HCT116 (cell line): ENCODE measurements around the gene PCDHGB2. TPM values are rescaled to one million over a fixed set of nuclear protein-coding genes. Genes with fewer than 3 reads are reported as not detected.
"Not testable (repeated sequence)": the region's sequence is repeated elsewhere in the genome, so short reads cannot be mapped to it uniquely, and the experiment has no call there.

Source experiments
- ATAC-seq: fragments of 200-7000 bp; cut with Tn5 transposase; 2 replicates; pipeline ENCODE4 v1.9.1; 2020; ENCODE audit warnings: mild to moderate bottlenecking, moderate library complexity
- BruUV-seq: library from RNA; stranded (reverse); fragments of 400-500 nt; replicated peaks from 2 replicates; lab custom pipeline; 2021; lab: Mats Ljungman, UMichigan
- CTCF ChIA-PET: fragments of 300-600 bp; sonication (Branson Sonifier 250); formaldehyde crosslinking; loops from one replicate; lab custom pipeline; 2021; ENCODE audit warnings: antibody characterized with exemption; lab: Charles Lee
- POLR2A ChIA-PET: fragments of 300-600, 350-600 bp; sonication (Branson Sonifier 250); formaldehyde crosslinking; loops from one replicate; lab custom pipeline; 2021; ENCODE audit warnings: antibody characterized with exemption; lab: Charles Lee
- RAD21 ChIA-PET, 2 experiments: fragments of 300-600 bp; sonication (Branson Sonifier 250); formaldehyde crosslinking; loops; one replicate each; lab custom pipeline; 2023; ENCODE audit warnings: low total read pairs in 2 of 2; ENCODE audit not compliant: uncharacterized antibody in 2 of 2, unreplicated experiment in 2 of 2, low non-redundant PET in 1 of 2; lab: Charles Lee
- DNase-seq: peaks from one replicate; pipeline ENCODE4 v3.0.0-alpha.2; 2010; ENCODE audit warnings: low read depth, low spot score
- H2AFZ ChIP-seq: fragments of 200-600 bp; shearing (Covaris generic), sonication (generic); 2 replicates; pipeline ENCODE4 v1.6.1; 2017; ENCODE audit warnings: low read depth, mixed run types, mixed read lengths, antibody characterized with exemption, low read length; ENCODE audit not compliant: poor library complexity, severe bottlenecking
- H3K27ac ChIP-seq: 2 replicates; pipeline ENCODE4 v1.5.1; 2012; ENCODE audit warnings: low read depth, low read length
- H3K27me3 ChIP-seq: fragments of 200-600 bp; sonication (generic); 2 replicates; pipeline ENCODE4 v1.6.1; 2016; ENCODE audit warnings: mixed run types, low read length, mixed read lengths; ENCODE audit not compliant: insufficient read depth
- H3K36me3 ChIP-seq, 2 experiments: fragments of 200-500 bp in 1 of 2; fragments of 200-600 bp in 1 of 2; sonication (Bioruptor generic) in 1 of 2; sonication (generic) in 1 of 2; 2 replicates each; pipeline versions ENCODE4 v1.5.1 to v1.6.1; 2014 to 2016; ENCODE audit warnings: low read length in 2 of 2, inconsistent platforms in 1 of 2, mixed read lengths in 1 of 2, mixed run types in 1 of 2; ENCODE audit not compliant: insufficient read depth in 2 of 2, control insufficient read depth in 1 of 2
- H3K4me1 ChIP-seq, 2 experiments: fragments of 200-600 bp in 1 of 2; sonication (generic) in 1 of 2; 2 replicates each; pipeline versions ENCODE4 v1.5.1 to v1.6.1; 2012 to 2017; ENCODE audit warnings: low read length in 2 of 2, inconsistent platforms in 1 of 2, mild to moderate bottlenecking in 1 of 2, mixed read lengths in 1 of 2, mixed run types in 1 of 2, moderate library complexity in 1 of 2; ENCODE audit not compliant: insufficient read depth in 2 of 2, control insufficient read depth in 1 of 2
- H3K4me2 ChIP-seq: fragments of 200-600 bp; sonication (generic); 2 replicates; pipeline ENCODE4 v1.6.1; 2017; ENCODE audit warnings: mixed run types, low read length, mixed read lengths
- H3K4me3 ChIP-seq, 2 experiments: fragments of 200-600 bp in 1 of 2; sonication (generic) in 1 of 2; replicated peaks in 1 of 2; 2 replicates each; pipeline ENCODE4 v1.5.1; 2011 to 2016; ENCODE audit warnings: low read length in 2 of 2, control low read depth in 1 of 2, low read depth in 1 of 2, mild to moderate bottlenecking in 1 of 2, mixed read lengths in 1 of 2, mixed run types in 1 of 2
- H3K79me2 ChIP-seq: fragments of 200-600 bp; sonication (generic); 2 replicates; pipeline ENCODE4 v1.6.1; 2017; ENCODE audit warnings: mild to moderate bottlenecking, mixed run types, low read length, moderate library complexity, mixed read lengths; ENCODE audit not compliant: insufficient read depth
- H3K9ac ChIP-seq: fragments of 200-600 bp; sonication (generic); 2 replicates; pipeline ENCODE4 v1.6.1; 2016; ENCODE audit warnings: low read length, mixed read lengths
- H3K9me2 ChIP-seq: fragments of 200-600 bp; sonication (generic), shearing (Covaris generic); 2 replicates; pipeline ENCODE4 v1.6.1; 2017; ENCODE audit warnings: mixed run types, mild to moderate bottlenecking, moderate library complexity; ENCODE audit not compliant: insufficient read depth
- H3K9me3 ChIP-seq, 2 experiments: fragments of 200-500 bp in 1 of 2; fragments of 200-600 bp in 1 of 2; sonication (Bioruptor generic) in 1 of 2; sonication (generic) in 1 of 2; 2 replicates each; pipeline ENCODE4 v1.6.1; 2014 to 2017; ENCODE audit warnings: low read length in 2 of 2, mixed read lengths in 2 of 2, inconsistent platforms in 1 of 2, low read depth in 1 of 2, mild to moderate bottlenecking in 1 of 2, mixed run types in 1 of 2, moderate library complexity in 1 of 2; ENCODE audit not compliant: control insufficient read depth in 1 of 2, insufficient read depth in 1 of 2
- H4K20me1 ChIP-seq: fragments of 200-600 bp; sonication (generic), shearing (Covaris generic); 2 replicates; pipeline ENCODE4 v1.6.1; 2017; ENCODE audit warnings: mixed run types, mild to moderate bottlenecking, moderate library complexity; ENCODE audit not compliant: insufficient read depth
- CBX3 ChIP-seq: IDR thresholded peaks from 2 replicates; pipeline ENCODE4 v1.6.1; 2012; ENCODE audit warnings: low read depth
- ELF1 ChIP-seq: IDR thresholded peaks from 2 replicates; pipeline ENCODE4 v1.6.1; 2012; ENCODE audit warnings: low read depth, borderline replicate concordance
- EZH2 ChIP-seq: fragments of 200-600 bp; sonication (generic); IDR thresholded peaks from 2 replicates; pipeline ENCODE4 v1.6.1; 2017; ENCODE audit warnings: antibody characterized with exemption, mixed run types
- FOSL1 ChIP-seq: IDR thresholded peaks from 2 replicates; pipeline ENCODE4 v1.6.1; 2012; ENCODE audit warnings: low read depth
- JUND ChIP-seq: IDR thresholded peaks from 2 replicates; pipeline ENCODE4 v1.6.1; 2012
- POLR2AphosphoS5 ChIP-seq: IDR thresholded peaks from 2 replicates; pipeline ENCODE4 v1.6.1; 2011; ENCODE audit warnings: mild to moderate bottlenecking, low read depth, low read length, moderate library complexity
- REST ChIP-seq: IDR thresholded peaks from 2 replicates; pipeline ENCODE4 v1.6.1; 2012; ENCODE audit warnings: low read depth
- SRF ChIP-seq: IDR thresholded peaks from 2 replicates; pipeline ENCODE4 v1.6.1; 2012; ENCODE audit warnings: low read depth
- TCF7L2 ChIP-seq: IDR thresholded peaks from 2 replicates; pipeline ENCODE4 v1.7.0; 2011; ENCODE audit warnings: borderline replicate concordance, inconsistent platforms; ENCODE audit not compliant: insufficient read depth, insufficient read length; ENCODE audit errors: extremely low read depth
- YY1 ChIP-seq: IDR thresholded peaks from 2 replicates; pipeline ENCODE4 v1.6.1; 2011; ENCODE audit warnings: low read length, low read depth, moderate library complexity, mild to moderate bottlenecking; ENCODE audit not compliant: insufficient replicate concordance; ENCODE audit errors: extremely low read depth
- ZNF274 ChIP-seq: fragments of 200-500 bp; sonication (Bioruptor generic); IDR thresholded peaks from 2 replicates; pipeline ENCODE4 v1.6.1; 2014; ENCODE audit warnings: mild to moderate bottlenecking, low read depth, low read length, inconsistent platforms
- intact Hi-C: fragments of 100-400 bp; cut with micrococcal nuclease; formaldehyde crosslinking; loops from 2 replicates; pipeline ENCODE4 v1.10.0; 2022
- total RNA-seq: library from RNA; stranded (reverse); gene quantifications from one replicate; pipeline ENCODE4 v1.2.1, GENCODE V29; 2021; ENCODE audit not compliant: unreplicated experiment

PCDHGB2 gene
- total RNA-seq, 1 experiment from 2014 or later = 0.34 TPM

- Histone ChIP-seq H2AFZ (no peak overlapping the region), H3K4me1 (no peaks in the 10 kb centered on the region), H3K9me3 (no peaks in the 10 kb centered on the region), H3K27ac (no peak overlapping the region), H3K27me3 (no peaks in the 10 kb centered on the region), H3K9ac (no peak overlapping the region), H3K79me2 (no peaks in the 10 kb centered on the region), H3K9me2 (no peaks in the 10 kb centered on the region), H4K20me1 (no peaks in the 10 kb centered on the region), H3K36me3 (no peaks in the 10 kb centered on the region), H3K4me2 (no peak overlapping the region), H3K4me3 (no peak overlapping the region)
- no peak for ATAC-seq
- TF ChIP-seq POLR2AphosphoS5 (no peak), FOSL1 (no peak), CBX3 (no peak), YY1 (no peak), JUND (no peak), TCF7L2 (no peak), REST (no peak), ELF1 (no peak), SRF (no peak), ZNF274 (no peak), EZH2 (no peak)
- DNase-seq = no peak
- intact Hi-C loops = no loop called here
- BruUV-seq = no TSS peak
- CTCF ChIA-PET = interaction anchor here (1.3 kb wide), 1 partner anchor 164 kb away, joined by 3 read pairs; no protein-coding TSS in a partner anchor
- RAD21 ChIA-PET = no interaction called here
- POLR2A ChIA-PET = no interaction called here
These were observed 33.5 kb downstream of the PCDHGB2 start for GRCh38 chr5:141393267-141393666.

- H3K4me2 ChIP-seq, ATAC-seq, H4K20me1 ChIP-seq, DNase-seq, RAD21 ChIA-PET, POLR2A ChIA-PET, H3K9ac ChIP-seq, H3K27ac ChIP-seq, H3K4me1 ChIP-seq, H3K4me3 ChIP-seq, H2AFZ ChIP-seq, H3K79me2 ChIP-seq, H3K9me3 ChIP-seq, H3K36me3 ChIP-seq, H3K27me3 ChIP-seq, intact Hi-C loops, BruUV-seq, H3K9me2 ChIP-seq: not testable (repeated sequence)
- CTCF ChIA-PET = interaction anchor here (1.4 to 2.2 kb wide), 2 partner anchors 169 to 172 kb away, joined by 3 to 5 read pairs; partner anchors contain the start of gene PCDHB14
These were observed 34.8 kb downstream of the PCDHGB2 start for GRCh38 chr5:141394401-141395187.
